Measurements from ENCODE around the gene KCTD1. TPM values are rescaled to one million over a fixed set of nuclear protein-coding genes. Genes with fewer than 3 reads are reported as not detected.
A peak's percentile ranks its signal among the peaks of the same experiment; 100 is the strongest.

Gene KCTD1
- total and polyA plus RNA-seq, 5 donors: 31.4 to 51.8 (median 49.1) TPM

GRCh38 chr18:26405190-26405801, 143.1 kb downstream of the KCTD1 start:
- DNase-seq (peak; percentile 42 to 66 (median 56)), ATAC-seq (peak; percentile 86 to 91)
- Histone ChIP-seq H3K4me1 (ENCODE audit: control insufficient read depth, insufficient read depth, low read length) (no peaks in the 10 kb centered on the region), H3K4me3 (ENCODE audit: low read length) (no peak overlapping the region), H3K9me3 (ENCODE audit: control insufficient read depth, low read length) (no peaks in the 10 kb centered on the region), H3K27ac (ENCODE audit: low read length) (no peak overlapping the region), H3K27me3 (ENCODE audit: control insufficient read depth, insufficient read depth) (no peaks in the 10 kb centered on the region)
- intact Hi-C loops (cut with DNase I): loop anchor here (10.0 kb wide), 5 partner anchors 150 to 560 kb away; no protein-coding TSS in a partner anchor
- 51% methylated on average over 5 of the region's 5 CpGs for WGBS

Small RNA genes within 50 kb of the gene (microRNA-seq; reads per million reads assigned to microRNA genes)
- 0 reads per million in 2 donors for gene MIR8057
